CD4-positive, alpha-beta T cell treated with Interleukin-15 for 4 hours (primary cell): ENCODE data around the gene IRX4.

Source experiments
- DNase-seq: peaks from one replicate; pipeline ENCODE4 v3.0.0-alpha.2; 2020; ENCODE audit warnings: low spot score

Gene IRX4

GRCh38 chr5:1891391-1891790 is 8.7 kb upstream of the IRX4 start:
- DNase-seq: no peak

GRCh38 chr5:1890296-1890695 is 7.6 kb upstream of the IRX4 start:
- no peak for DNase-seq

GRCh38 chr5:1889321-1890065 is 6.8 kb upstream of the IRX4 start:
- DNase-seq: no peak

- DNase-seq: no peak
These were observed 6.0 kb upstream of the IRX4 start for GRCh38 chr5:1888541-1889251.

GRCh38 chr5:1887588-1888360 is 5.0 kb upstream of the IRX4 start:
- DNase-seq: no peak

- DNase-seq: no peak
These were observed 4.3 kb upstream of the IRX4 start for GRCh38 chr5:1886846-1887587.

GRCh38 chr5:1885868-1886845 is 3.4 kb upstream of the IRX4 start:
- DNase-seq: no peak

- no peak for DNase-seq
These were observed 2.7 kb upstream of the IRX4 start for GRCh38 chr5:1885404-1885755.

GRCh38 chr5:1884678-1885403 is 2.1 kb upstream of the IRX4 start:
- DNase-seq: no peak

- no peak for DNase-seq
These were observed 1.4 kb upstream of the IRX4 start for GRCh38 chr5:1883925-1884677.

- DNase-seq: no peak
These were observed 597 bp upstream of the IRX4 start for GRCh38 chr5:1883120-1883924.

- DNase-seq: no peak
These were observed 891 bp downstream of the IRX4 start for GRCh38 chr5:1881731-1882336.

- no peak for DNase-seq
These were observed 1.6 kb downstream of the IRX4 start for GRCh38 chr5:1881098-1881572.

GRCh38 chr5:1880377-1881025 is 2.2 kb downstream of the IRX4 start:
- no peak for DNase-seq

- DNase-seq: no peak
These were observed 3.1 kb downstream of the IRX4 start for GRCh38 chr5:1879292-1880263.

GRCh38 chr5:1878050-1878849 is 4.5 kb downstream of the IRX4 start:
- DNase-seq: no peak
